ENCODE measurements around the gene NTRK2.

GRCh38 chr9:84894859-84895258 lies 225.3 kb downstream of the NTRK2 start:
- TF ChIP-seq ZNF843 (tag by site-specific recombination; IDR thresholded peaks at IDR 0.05) = no peak
- no peak for TF ChIP-seq ZNF501 (tag by site-specific recombination; IDR thresholded peaks at IDR 0.05)
- no peak for TF ChIP-seq ZNF350 (tag by site-specific recombination; IDR thresholded peaks at IDR 0.05)
- TF ChIP-seq CTCF (tag by site-specific recombination; IDR thresholded peaks at IDR 0.05) = no peak
- no peak for TF ChIP-seq ZBTB49 (tag by site-specific recombination; IDR thresholded peaks at IDR 0.05; ENCODE audit: low read depth)
- no peak for TF ChIP-seq ZNF580 (tag by site-specific recombination; IDR thresholded peaks at IDR 0.05)
- TF ChIP-seq ZBTB7A (tag by site-specific recombination; IDR thresholded peaks at IDR 0.05; ENCODE audit: low read depth) = no peak

Data from HEK293 (cell line).